ENCODE results near the gene PPP4R3A. TPM values are rescaled to one million over a fixed set of nuclear protein-coding genes. Genes with fewer than 3 reads are reported as not detected.
A peak's percentile ranks its signal among the peaks of the same experiment; 100 is the strongest.

PPP4R3A gene
- polyA plus RNA-seq, 4 donors, result 55.9 to 103 (median 68.0) TPM

DNA sequence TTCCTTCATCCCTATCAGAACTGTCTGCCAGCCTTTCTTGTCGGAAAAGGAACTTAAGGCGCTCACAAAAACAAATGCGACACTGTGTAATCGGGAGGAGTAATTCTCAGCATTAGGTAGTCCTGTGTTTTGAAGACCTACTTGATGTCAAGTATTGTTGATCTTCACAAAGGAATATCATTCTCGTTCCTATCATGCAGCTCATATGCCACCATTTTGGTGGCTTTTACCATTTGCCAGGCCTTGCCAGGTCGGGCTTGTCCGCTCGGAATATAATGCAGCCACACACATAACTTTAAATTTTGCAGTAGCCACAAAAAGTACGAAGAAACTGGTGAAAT lies 903 bp upstream of the PPP4R3A start:
- no peak for FAIRE-seq
- Histone ChIP-seq H3K4me1 (ENCODE audit: control insufficient read depth in 3 of 3, insufficient read depth in 2 of 3, low read depth in 1 of 3, low read length in 2 of 3) (peaks cover 0 to 9% (median 0%) of the 10 kb centered on the region in 3 donors), H3K36me3 (ENCODE audit: control insufficient read depth in 3 of 3, insufficient read depth in 2 of 3, low read depth in 1 of 3, low read length in 3 of 3) (peaks cover 0 to 11% (median 0%) of the 10 kb centered on the region in 3 donors), H3K27me3 (ENCODE audit: control insufficient read depth in 3 of 3, insufficient read depth in 3 of 3, low read length in 3 of 3) (no peaks in the 10 kb centered on the region), H3K27ac (ENCODE audit: low read depth in 1 of 3, low read length in 2 of 3) (peak overlapping the region; percentile 98 to 100 (median 99)), H3K4me3 (ENCODE audit: low read depth in 1 of 3, low read length in 3 of 3) (peak overlapping the region; percentile 93 to 98 (median 97)), H3K9me3 (ENCODE audit: control insufficient read depth in 2 of 2, insufficient read depth in 1 of 2, low read depth in 1 of 2, low read length in 1 of 2) (no peaks in the 10 kb centered on the region)
- WGBS, 3 donors, result 29 to 31% (median 31%) methylated on average over 9 of the region's 9 CpGs
- no peak for DNase-seq

DNA sequence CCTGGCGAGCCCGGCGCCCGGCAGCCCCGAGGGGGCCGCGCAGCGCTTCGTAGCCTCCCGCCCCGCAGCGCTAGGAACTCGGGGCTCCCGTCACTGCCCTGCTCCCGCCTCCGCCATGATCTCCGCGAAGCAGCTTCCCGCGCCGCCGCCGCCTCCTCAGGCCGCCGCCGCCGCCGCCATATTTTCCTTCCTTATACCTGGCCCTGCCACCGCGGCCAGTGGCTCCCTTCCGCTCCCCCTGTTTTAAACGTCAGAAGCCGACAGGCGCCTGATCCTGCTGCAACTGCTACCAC lies 286 bp downstream of the PPP4R3A start:
- DNase-seq, result no peak
- Histone ChIP-seq H3K9me3 (ENCODE audit: control insufficient read depth in 2 of 2, insufficient read depth in 1 of 2, low read depth in 1 of 2, low read length in 1 of 2) (no peaks in the 10 kb centered on the region), H3K4me3 (ENCODE audit: low read depth in 1 of 3, low read length in 3 of 3) (peak overlapping the region; percentile 93 to 98 (median 97)), H3K4me1 (ENCODE audit: control insufficient read depth in 3 of 3, insufficient read depth in 2 of 3, low read depth in 1 of 3, low read length in 2 of 3) (peaks cover 0 to 11% (median 2%) of the 10 kb centered on the region in 3 donors), H3K36me3 (ENCODE audit: control insufficient read depth in 3 of 3, insufficient read depth in 2 of 3, low read depth in 1 of 3, low read length in 3 of 3) (peaks cover 0 to 17% (median 2%) of the 10 kb centered on the region in 3 donors), H3K27me3 (ENCODE audit: control insufficient read depth in 3 of 3, insufficient read depth in 3 of 3, low read length in 3 of 3) (no peaks in the 10 kb centered on the region), H3K27ac (ENCODE audit: low read depth in 1 of 3, low read length in 2 of 3) (peak overlapping the region; percentile 98 to 100 (median 99))
- 0% methylated on average over 10 to 34 of the region's 34 CpGs for WGBS, 3 donors
- no peak for FAIRE-seq

DNA sequence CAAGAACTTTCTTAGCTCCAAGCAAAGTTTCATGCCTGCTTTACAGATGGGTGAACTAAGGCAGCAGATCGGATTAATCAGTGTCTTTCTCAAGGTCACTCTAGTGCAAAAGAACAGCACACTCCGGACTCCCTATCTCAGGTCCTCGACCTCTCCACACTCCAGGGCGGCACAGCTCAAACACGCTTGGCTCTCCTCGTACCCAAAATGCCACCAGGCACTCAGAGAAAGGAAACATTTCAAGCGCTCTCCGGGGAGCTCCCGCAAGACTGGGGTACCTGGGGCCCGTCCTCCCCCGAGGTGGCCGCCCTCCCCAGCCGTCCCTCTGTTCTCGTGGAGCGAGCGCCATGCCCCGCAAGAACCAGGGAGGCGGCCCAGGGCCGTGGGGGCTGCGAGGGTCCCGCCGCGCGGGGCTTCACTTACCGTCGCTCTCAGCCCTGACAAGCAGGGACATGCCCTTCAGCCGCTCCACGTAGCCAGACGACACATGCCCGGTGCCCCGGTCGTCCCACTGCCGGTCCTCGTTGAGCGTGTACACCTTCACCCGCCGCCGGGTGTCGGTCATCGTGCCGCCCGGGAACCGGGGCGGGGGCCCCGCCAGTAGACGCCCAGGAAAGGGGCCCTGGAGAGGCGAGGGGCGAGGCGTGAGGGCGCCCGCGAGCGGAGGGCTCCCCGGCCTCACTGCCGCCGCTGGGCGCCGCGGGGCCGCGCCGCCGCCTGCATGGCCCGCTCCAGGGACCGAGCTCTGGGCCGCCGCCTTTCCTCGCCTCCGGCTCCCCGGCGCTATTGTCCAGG lies 830 bp downstream of the PPP4R3A start:
- Histone ChIP-seq H3K9me3 (ENCODE audit: control insufficient read depth in 2 of 2, insufficient read depth in 1 of 2, low read depth in 1 of 2, low read length in 1 of 2) (no peaks in the 10 kb centered on the region), H3K36me3 (ENCODE audit: control insufficient read depth in 3 of 3, insufficient read depth in 2 of 3, low read depth in 1 of 3, low read length in 3 of 3) (peaks cover 0 to 19% (median 2%) of the 10 kb centered on the region in 3 donors), H3K4me3 (ENCODE audit: low read depth in 1 of 3, low read length in 3 of 3) (peak overlapping the region; percentile 93 to 98 (median 97)), H3K27ac (ENCODE audit: low read depth in 1 of 3, low read length in 2 of 3) (peak overlapping the region; percentile 98 to 100 (median 99)), H3K4me1 (ENCODE audit: control insufficient read depth in 3 of 3, insufficient read depth in 2 of 3, low read depth in 1 of 3, low read length in 2 of 3) (peaks cover 0 to 11% (median 2%) of the 10 kb centered on the region in 3 donors), H3K27me3 (ENCODE audit: control insufficient read depth in 3 of 3, insufficient read depth in 3 of 3, low read length in 3 of 3) (no peaks in the 10 kb centered on the region)
- WGBS, 3 donors, result 0% methylated on average over 53 to 71 of the region's 71 CpGs
- DNase-seq (peak; percentile 74 to 80), FAIRE-seq (no peak)

DNA sequence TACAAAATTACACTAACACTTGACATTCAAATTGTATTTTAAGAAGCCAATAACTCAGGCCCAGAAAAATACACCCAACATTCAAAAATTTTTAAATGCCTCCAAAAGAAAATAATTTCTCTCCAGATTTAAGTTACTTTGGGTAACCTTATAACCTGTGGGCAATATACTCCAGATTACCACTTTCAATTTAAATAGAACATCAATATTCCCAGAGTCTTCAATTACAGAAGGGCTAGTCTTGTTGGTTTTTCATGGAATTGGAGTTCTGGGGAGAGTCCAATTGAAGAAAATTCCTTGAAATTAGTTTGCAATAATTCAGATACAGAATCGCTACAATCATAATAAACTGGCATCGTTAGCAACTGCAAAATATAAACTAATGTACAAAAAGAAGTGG lies 2.0 kb downstream of the PPP4R3A start:
- no peak for DNase-seq
- H3K9me3 ChIP-seq (ENCODE audit: control insufficient read depth in 2 of 2, insufficient read depth in 1 of 2, low read depth in 1 of 2, low read length in 1 of 2), result no peaks in the 10 kb centered on the region
- WGBS, 3 donors, result 0 to 7% (median 1%) methylated on average over 2 of the region's 2 CpGs
- H3K27me3 ChIP-seq (ENCODE audit: control insufficient read depth in 3 of 3, insufficient read depth in 3 of 3, low read length in 3 of 3), result no peaks in the 10 kb centered on the region
- peaks cover 0 to 11% (median 2%) of the 10 kb centered on the region in 3 donors for H3K4me1 ChIP-seq (ENCODE audit: control insufficient read depth in 3 of 3, insufficient read depth in 2 of 3, low read depth in 1 of 3, low read length in 2 of 3)
- H3K36me3 ChIP-seq (ENCODE audit: control insufficient read depth in 3 of 3, insufficient read depth in 2 of 3, low read depth in 1 of 3, low read length in 3 of 3), result peaks cover 0 to 25% (median 3%) of the 10 kb centered on the region in 3 donors
- H3K4me3 ChIP-seq (ENCODE audit: low read depth in 1 of 3, low read length in 3 of 3), result peak overlapping the region in 2 of 3 donors; percentile 93 to 97
- H3K27ac ChIP-seq (ENCODE audit: low read depth in 1 of 3, low read length in 2 of 3), result no peak overlapping the region
- no peak for FAIRE-seq

DNA sequence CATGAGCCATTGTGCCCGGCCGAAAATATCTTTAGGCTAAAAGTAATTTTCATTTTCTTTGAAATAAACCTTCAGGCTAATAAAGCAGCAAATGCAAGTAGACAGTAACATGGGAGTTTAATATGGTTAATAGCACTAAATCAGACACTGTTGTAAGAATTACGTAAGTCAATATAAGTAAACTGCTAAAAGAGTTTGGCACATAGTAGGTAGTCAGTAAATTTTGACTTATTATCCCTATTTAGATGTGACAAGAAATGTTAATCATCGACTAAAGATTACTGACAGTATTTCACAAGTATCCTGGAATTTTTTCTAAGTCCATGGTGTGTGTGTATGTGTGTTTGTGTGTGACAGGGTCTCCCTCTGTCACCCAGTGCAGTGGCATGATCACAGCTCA lies 3.9 kb downstream of the PPP4R3A start:
- Histone ChIP-seq H3K27ac (ENCODE audit: low read depth in 1 of 3, low read length in 2 of 3) (no peak overlapping the region), H3K4me3 (ENCODE audit: low read depth in 1 of 3, low read length in 3 of 3) (no peak overlapping the region), H3K27me3 (ENCODE audit: control insufficient read depth in 3 of 3, insufficient read depth in 3 of 3, low read length in 3 of 3) (no peaks in the 10 kb centered on the region), H3K4me1 (ENCODE audit: control insufficient read depth in 3 of 3, insufficient read depth in 2 of 3, low read depth in 1 of 3, low read length in 2 of 3) (peaks cover 0 to 11% (median 2%) of the 10 kb centered on the region in 3 donors), H3K9me3 (ENCODE audit: control insufficient read depth in 2 of 2, insufficient read depth in 1 of 2, low read depth in 1 of 2, low read length in 1 of 2) (no peaks in the 10 kb centered on the region), H3K36me3 (ENCODE audit: control insufficient read depth in 3 of 3, insufficient read depth in 2 of 3, low read depth in 1 of 3, low read length in 3 of 3) (peaks cover 0 to 34% (median 5%) of the 10 kb centered on the region in 3 donors)
- FAIRE-seq (no peak), DNase-seq (no peak)
- 92 to 98% (median 93%) methylated on average over 4 of the region's 4 CpGs for WGBS, 3 donors

DNA sequence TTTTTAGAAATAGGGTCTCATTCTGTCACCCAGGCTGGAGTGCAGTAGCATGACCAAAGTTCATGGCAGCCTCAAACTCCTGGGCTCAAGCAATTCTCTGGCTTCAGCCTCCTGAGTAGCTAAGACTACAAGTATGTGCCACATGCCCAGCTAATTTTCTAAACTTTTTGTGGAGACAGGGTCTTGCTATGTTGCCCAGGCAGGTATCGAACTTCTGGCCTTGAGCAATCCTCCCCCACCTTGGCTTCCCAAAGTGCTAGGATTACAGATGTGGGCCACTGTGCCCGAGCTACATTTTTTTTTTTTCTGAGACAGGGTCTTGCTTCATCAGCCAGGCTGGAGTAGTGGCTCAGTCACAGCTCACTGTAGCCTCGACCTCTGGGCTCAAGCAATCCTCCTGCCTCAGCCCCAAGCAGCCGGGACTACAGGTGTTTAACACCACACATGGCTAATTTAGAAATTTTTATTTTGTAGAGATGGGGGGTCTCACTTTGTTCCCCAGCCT lies 7.1 kb downstream of the PPP4R3A start:
- peaks cover 0 to 11% (median 2%) of the 10 kb centered on the region in 3 donors for H3K4me1 ChIP-seq (ENCODE audit: control insufficient read depth in 3 of 3, insufficient read depth in 2 of 3, low read depth in 1 of 3, low read length in 2 of 3)
- peaks cover 0 to 47% (median 8%) of the 10 kb centered on the region in 3 donors for H3K36me3 ChIP-seq (ENCODE audit: control insufficient read depth in 3 of 3, insufficient read depth in 2 of 3, low read depth in 1 of 3, low read length in 3 of 3)
- 81 to 89% (median 87%) methylated on average over 4 of the region's 4 CpGs for WGBS, 3 donors
- no peaks in the 10 kb centered on the region for H3K9me3 ChIP-seq (ENCODE audit: control insufficient read depth in 2 of 2, insufficient read depth in 1 of 2, low read depth in 1 of 2, low read length in 1 of 2)
- no peaks in the 10 kb centered on the region for H3K27me3 ChIP-seq (ENCODE audit: control insufficient read depth in 3 of 3, insufficient read depth in 3 of 3, low read length in 3 of 3)
- no peak overlapping the region for H3K4me3 ChIP-seq (ENCODE audit: low read depth in 1 of 3, low read length in 3 of 3)
- no peak for FAIRE-seq
- DNase-seq, result no peak
- H3K27ac ChIP-seq (ENCODE audit: low read depth in 1 of 3, low read length in 2 of 3), result no peak overlapping the region

DNA sequence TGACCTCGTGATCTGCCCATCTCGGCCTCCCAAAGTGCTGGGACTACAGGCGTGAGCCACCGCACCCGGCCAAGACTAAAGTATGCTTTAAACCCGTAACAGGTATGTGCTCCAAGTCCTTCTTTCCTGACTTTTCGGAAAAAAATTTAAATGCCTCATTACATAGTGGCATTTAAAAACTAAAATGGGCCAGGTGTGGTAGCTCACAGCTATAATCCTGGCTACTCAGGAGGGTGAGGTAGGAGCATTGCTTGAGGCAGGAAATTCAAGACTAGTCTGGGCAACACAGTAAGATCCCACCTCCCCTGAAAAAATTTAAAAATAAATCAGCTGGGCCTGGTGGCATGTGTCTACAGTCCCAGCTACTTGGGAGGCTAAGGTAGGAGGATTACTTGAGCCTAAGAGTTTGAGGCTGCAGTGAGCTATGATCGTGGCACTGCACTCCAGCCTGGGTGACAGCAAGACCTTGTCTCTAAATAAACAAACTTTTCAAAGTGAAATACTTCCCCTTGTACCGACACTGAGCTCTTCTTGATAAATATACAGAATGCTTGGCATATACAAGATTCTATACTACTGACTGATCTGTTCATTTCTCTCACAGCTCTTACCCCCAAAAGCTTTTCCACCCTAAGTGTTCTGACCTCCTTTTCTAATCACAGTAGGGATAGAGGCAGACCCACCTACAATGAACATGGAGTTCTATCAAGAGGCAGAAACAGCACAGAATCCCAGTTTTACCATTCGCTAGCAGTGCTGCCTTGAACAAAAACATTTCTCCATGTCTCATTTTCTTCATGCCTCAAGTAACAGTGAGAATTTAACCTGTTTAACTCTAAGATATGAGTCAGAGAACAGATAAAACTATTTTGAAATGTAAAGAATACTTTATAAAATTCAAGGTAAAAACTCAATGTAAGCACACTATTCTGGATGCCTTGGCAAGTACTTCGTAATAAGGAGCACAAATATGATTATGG lies 7.9 kb downstream of the PPP4R3A start:
- no peak for FAIRE-seq
- H3K9me3 ChIP-seq (ENCODE audit: control insufficient read depth in 2 of 2, insufficient read depth in 1 of 2, low read depth in 1 of 2, low read length in 1 of 2), result no peaks in the 10 kb centered on the region
- no peaks in the 10 kb centered on the region for H3K27me3 ChIP-seq (ENCODE audit: control insufficient read depth in 3 of 3, insufficient read depth in 3 of 3, low read length in 3 of 3)
- H3K36me3 ChIP-seq (ENCODE audit: control insufficient read depth in 3 of 3, insufficient read depth in 2 of 3, low read depth in 1 of 3, low read length in 3 of 3), result peaks cover 0 to 47% (median 8%) of the 10 kb centered on the region in 3 donors
- H3K4me1 ChIP-seq (ENCODE audit: control insufficient read depth in 3 of 3, insufficient read depth in 2 of 3, low read depth in 1 of 3, low read length in 2 of 3), result peaks cover 0 to 15% (median 5%) of the 10 kb centered on the region in 3 donors
- H3K27ac ChIP-seq (ENCODE audit: low read depth in 1 of 3, low read length in 2 of 3), result no peak overlapping the region
- DNase-seq, result no peak
- 88 to 91% (median 88%) methylated on average over 11 of the region's 11 CpGs for WGBS, 3 donors
- H3K4me3 ChIP-seq (ENCODE audit: low read depth in 1 of 3, low read length in 3 of 3), result no peak overlapping the region

DNA sequence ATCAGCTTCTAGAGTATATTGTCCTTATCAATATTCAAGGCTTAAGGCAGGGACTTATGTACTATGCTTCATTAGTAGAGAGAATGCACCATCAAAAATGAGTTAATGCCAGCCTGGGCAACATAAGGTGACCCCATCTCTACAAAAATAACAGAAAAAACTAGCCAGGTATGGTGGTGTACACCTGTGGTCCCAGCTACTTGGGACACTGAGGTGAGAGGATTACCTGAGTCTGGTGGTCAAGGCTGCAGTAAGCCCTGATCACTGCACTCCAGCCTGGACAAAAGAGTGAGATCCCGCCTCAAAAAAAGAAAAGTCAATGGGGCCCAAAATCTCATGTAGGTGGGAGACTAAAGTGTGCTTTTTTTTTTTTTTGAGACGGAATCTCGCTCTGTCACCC lies 8.8 kb downstream of the PPP4R3A start:
- no peak for FAIRE-seq
- H3K4me1 ChIP-seq (ENCODE audit: control insufficient read depth in 3 of 3, insufficient read depth in 2 of 3, low read depth in 1 of 3, low read length in 2 of 3), result peaks cover 0 to 11% (median 6%) of the 10 kb centered on the region in 3 donors
- no peak for DNase-seq
- WGBS, 3 donors, result 86 to 100% (median 95%) methylated on average over 2 to 3 of the region's 3 CpGs
- peaks cover 0 to 40% (median 8%) of the 10 kb centered on the region in 3 donors for H3K36me3 ChIP-seq (ENCODE audit: control insufficient read depth in 3 of 3, insufficient read depth in 2 of 3, low read depth in 1 of 3, low read length in 3 of 3)
- H3K4me3 ChIP-seq (ENCODE audit: low read depth in 1 of 3, low read length in 3 of 3), result no peak overlapping the region
- no peak overlapping the region for H3K27ac ChIP-seq (ENCODE audit: low read depth in 1 of 3, low read length in 2 of 3)
- H3K9me3 ChIP-seq (ENCODE audit: control insufficient read depth in 2 of 2, insufficient read depth in 1 of 2, low read depth in 1 of 2, low read length in 1 of 2), result no peaks in the 10 kb centered on the region
- no peaks in the 10 kb centered on the region for H3K27me3 ChIP-seq (ENCODE audit: control insufficient read depth in 3 of 3, insufficient read depth in 3 of 3, low read length in 3 of 3)
